K562 (cell line): ENCODE results near the gene ELP5. TPM values are rescaled to one million over a fixed set of nuclear protein-coding genes. Genes with fewer than 3 reads are reported as not detected.

Source experiments
- ATAC-seq: fragments of 200-7000 bp; cut with Tn5 transposase; 3 replicates; pipeline ENCODE4 v1.9.1; 2020; ENCODE audit warnings: moderate library complexity
- BruUV-seq: library from RNA; stranded (reverse); fragments of 400-500 nt; replicated peaks from 2 replicates; lab custom pipeline; 2021; lab: Mats Ljungman, UMichigan
- CTCF ChIA-PET: fragments of 300-600 bp; formaldehyde crosslinking; extraction: SDS; loops from one replicate; lab custom pipeline; 2021; ENCODE audit warnings: low intra/inter-chr PET ratio; lab: Yijun Ruan, JAX
- POLR2A ChIA-PET: fragments of 300-600, 350-650 bp; sonication (Branson Sonifier 250); formaldehyde crosslinking; extraction: SDS; loops from one replicate; lab custom pipeline; 2021; ENCODE audit warnings: antibody characterized with exemption, inconsistent platforms; lab: Yijun Ruan, JAX
- DNase-seq, 4 experiments: peaks; one replicate each; pipeline versions ENCODE4 v3.0.0 to v3.0.0-alpha.2; 2011 to 2018; ENCODE audit warnings: low spot score in 3 of 4, mixed read lengths in 3 of 4; ENCODE audit errors: extremely low read depth in 1 of 4
- FAIRE-seq: peaks from 2 replicates; lab custom pipeline; 2011; peaks lifted over from hg19 to GRCh38; lab: Jason Lieb, UNC
- H2AFZ ChIP-seq: 2 replicates; pipeline ENCODE4 v1.6.0; 2011; ENCODE audit warnings: low read depth, low read length, control low read depth, inconsistent platforms
- H3K27ac ChIP-seq: fragments of 200-600 bp; 3 replicates; pipeline ENCODE4 v1.8.0; 2011; ENCODE audit warnings: low read depth, mild to moderate bottlenecking, control low read depth, inconsistent platforms, low read length, moderate library complexity, mixed read lengths; ENCODE audit errors: extremely low read depth
- H3K27me3 ChIP-seq, 2 experiments: fragments of 300-600 bp in 1 of 2; 2 replicates in 1 of 2; 3 replicates in 1 of 2; pipeline versions ENCODE4 v1.6.0 to v1.8.0; 2011; ENCODE audit warnings: inconsistent platforms in 2 of 2, low read length in 2 of 2, mild to moderate bottlenecking in 1 of 2, mixed read lengths in 1 of 2, moderate library complexity in 1 of 2; ENCODE audit not compliant: control insufficient read depth in 2 of 2, insufficient read depth in 2 of 2
- H3K36me3 ChIP-seq: fragments of 300-600 bp; 3 replicates; pipeline ENCODE4 v1.8.0; 2011; ENCODE audit warnings: mild to moderate bottlenecking, low read length, inconsistent platforms; ENCODE audit not compliant: control insufficient read depth, insufficient read depth
- H3K4me1 ChIP-seq, 2 experiments: fragments of 200-600 bp in 1 of 2; replicated peaks in 1 of 2; 2 replicates in 1 of 2; 3 replicates in 1 of 2; pipeline versions ENCODE4 v1.5.1 to v1.8.0; 2011; ENCODE audit warnings: inconsistent platforms in 2 of 2, low read length in 2 of 2, mild to moderate bottlenecking in 1 of 2, mixed read lengths in 1 of 2, moderate library complexity in 1 of 2; ENCODE audit not compliant: control insufficient read depth in 2 of 2, insufficient read depth in 2 of 2
- H3K4me2 ChIP-seq: 2 replicates; pipeline ENCODE4 v1.6.1; 2011; ENCODE audit warnings: low read length, control low read depth, inconsistent platforms, mixed read lengths; ENCODE audit not compliant: insufficient read depth
- H3K4me3 ChIP-seq: fragments of 200-600 bp; sonication (generic), shearing (Covaris generic); 2 replicates; pipeline ENCODE4 v1.5.1; 2016; ENCODE audit warnings: control low read depth, inconsistent platforms
- H3K79me2 ChIP-seq: fragments of 200-600 bp; 3 replicates; pipeline ENCODE4 v1.8.0; 2011; ENCODE audit warnings: low read length, inconsistent platforms; ENCODE audit not compliant: control insufficient read depth, insufficient read depth
- H3K9ac ChIP-seq, 2 experiments: 2 replicates each; pipeline versions ENCODE4 v1.6.0 to v1.6.1; 2011; ENCODE audit warnings: low read depth in 2 of 2, low read length in 2 of 2, control low read depth in 1 of 2, inconsistent platforms in 1 of 2, mild to moderate bottlenecking in 1 of 2, mixed read lengths in 1 of 2; ENCODE audit not compliant: insufficient read depth in 1 of 2
- H3K9me1 ChIP-seq: one replicate; pipeline ENCODE4 v1.6.0; 2011; ENCODE audit warnings: inconsistent platforms, mild to moderate bottlenecking, low read length, moderate library complexity; ENCODE audit not compliant: control insufficient read depth, insufficient read depth
- H3K9me3 ChIP-seq: replicated peaks from 2 replicates; pipeline ENCODE4 v1.5.1; 2011; ENCODE audit warnings: low read depth, low read length, inconsistent platforms; ENCODE audit not compliant: control insufficient read depth, insufficient read depth
- H4K20me1 ChIP-seq: replicated peaks from 2 replicates; pipeline ENCODE4 v1.6.1; 2011; ENCODE audit warnings: low read length, inconsistent platforms, mixed read lengths; ENCODE audit not compliant: control insufficient read depth, insufficient read depth
- HMBOX1 ChIP-seq: sonication (generic); IDR thresholded peaks from 2 replicates; pipeline ENCODE4 v1.6.1; 2016
- MEIS2 ChIP-seq: fragments of 450-650 bp; IDR thresholded peaks from 2 replicates; pipeline ENCODE4 v1.6.1; 2014; ENCODE audit warnings: mild to moderate bottlenecking; ENCODE audit not compliant: partially characterized antibody
- PBX2 ChIP-seq, 2 experiments: IDR thresholded peaks in 1 of 2; conservative IDR thresholded peaks in 1 of 2; 2 replicates each; pipeline ENCODE4 v1.6.1; 2016; ENCODE audit warnings: low read depth in 2 of 2, mild to moderate bottlenecking in 1 of 2, missing compliant biosample characterization in 1 of 2, missing genetic modification characterization in 1 of 2, moderate library complexity in 1 of 2
- PKNOX1 ChIP-seq: fragments of 450-650 bp; IDR thresholded peaks from 2 replicates; pipeline ENCODE4 v1.6.1; 2016
- RNF219 ChIP-seq: fragments of 250-450 bp; sonication (Bioruptor Pico); IDR thresholded peaks from 2 replicates; pipeline ENCODE4 v1.5.0; 2022; ENCODE audit warnings: mild to moderate bottlenecking
- SRF ChIP-seq, 2 experiments: fragments of 250-450, 450-650 bp in 1 of 2; sonication (Bioruptor Pico) in 1 of 2; sonication (generic) in 1 of 2; formaldehyde crosslinking; IDR thresholded peaks; 2 replicates each; pipeline versions ENCODE4 v1.5.0 to v1.5.1; 2020 to 2022; ENCODE audit warnings: mild to moderate bottlenecking in 1 of 2, missing genetic modification reagents in 1 of 2
- ZNF140 ChIP-seq: fragments of 250-450 bp; sonication (Bioruptor Pico); IDR thresholded peaks from 2 replicates; pipeline ENCODE4 v1.8.0; 2021; ENCODE audit warnings: moderate library complexity, mild to moderate bottlenecking, inconsistent platforms
- ZNF395 ChIP-seq: fragments of 200-800 bp; sonication (Bioruptor generic); IDR thresholded peaks from 2 replicates; pipeline ENCODE4 v1.6.1; 2017; ENCODE audit warnings: missing genetic modification characterization, missing compliant biosample characterization
- WGBS: fragments of 100-300 bp; shearing (Covaris generic); methylation state at CpG from one replicate; pipeline ENCODE4 v1.1.6; 2016; ENCODE audit warnings: low coverage, mixed read lengths; ENCODE audit not compliant: insufficient coverage; ENCODE audit errors: missing lambda C conversion rate; 5-methylcytosine and 5-hydroxymethylcytosine counted together
- in situ Hi-C: fragments of 300-500 bp; cut with MboI; formaldehyde crosslinking; loops from 4 replicates; pipeline ENCODE4 v1.15.0; 2018; ENCODE audit warnings: inconsistent platforms, mixed read lengths
- intact Hi-C: fragments of 100-400 bp; cut with micrococcal nuclease; formaldehyde crosslinking; loops from 2 replicates; pipeline ENCODE4 v1.14.2; 2022
- polyA plus RNA-seq, 8 experiments: library from polyadenylated mRNA; depleted of rRNA in 4 of 8; stranded (reverse) in 5 of 8; unstranded in 3 of 8; fragments of >200 nt; fragmentation: Nextera tagmentation in 2 of 8; fragmentation: Illumina TruSeq in 1 of 8; extraction: Ambion mirVana in 2 of 8; extraction: Trizol in 1 of 8; gene quantifications; 2 replicates each; pipeline versions ENCODE4 v1.2.1 to v1.2.3, GENCODE V29; 2011 to 2014; ENCODE audit warnings: inconsistent platforms in 1 of 8, missing spikeins in 1 of 8
- total RNA-seq, 7 experiments: library from RNA; depleted of rRNA in 6 of 7; stranded (reverse); fragments of >200 nt in 6 of 7; fragmentation: Illumina TruSeq in 2 of 7; extraction: Trizol in 2 of 7; gene quantifications; 2 replicates each; pipeline versions ENCODE4 v1.2.1 to v1.2.3, GENCODE V29; 2011 to 2021; ENCODE audit warnings: low replicate concordance in 1 of 7

The ELP5 gene
- total and polyA plus RNA-seq, 9 of the 15 experiments (the other 6 are each of a cell fraction or from before 2014, with no cell fraction given), result 25.7 to 77.9 (median 52.9) TPM

- POLR2A ChIA-PET, result interaction anchor here (6.6 kb wide), 1 partner anchor 10 kb away, joined by 73 read pairs; the partner anchor contains the start of genes ACADVL and DLG4
- Histone ChIP-seq H3K9me1 (peaks cover 4% of the 10 kb centered on the region), H3K9me3 (no peaks in the 10 kb centered on the region), H3K4me3 (peak overlapping the region; percentile 73), H3K4me1 (peaks cover 25 to 30% of the 10 kb centered on the region in 2 experiments; a peak in 4 of 5 replicates), H2AFZ (no peak overlapping the region), H3K9ac (peak overlapping the region in 1 of 2 experiments; percentile 45; a peak in 3 of 4 replicates), H3K27ac (peak overlapping the region; percentile 46; the same call in 2 of the 3 replicates), H4K20me1 (peaks cover 7% of the 10 kb centered on the region), H3K79me2 (peaks cover 66% of the 10 kb centered on the region), H3K4me2 (peak overlapping the region; percentile 81), H3K36me3 (peaks cover 71% of the 10 kb centered on the region; the same call in 2 of the 3 replicates), H3K27me3 (no peaks in the 10 kb centered on the region)
- ATAC-seq (no peak), FAIRE-seq (peak; percentile 23), DNase-seq (no peak)
- CTCF ChIA-PET, result no interaction called here
- TF ChIP-seq SRF (CRISPR knock-in tag; IDR thresholded peaks at IDR 0.05) (peak; percentile 80 to 97; a peak in 3 of 4 replicates), RNF219 (no peak), HMBOX1 (0 out of 2 replicates have a peak, but pooled peaks have one; percentile 37), PBX2 (CRISPR knock-in tag; IDR thresholded peaks at IDR 0.05; ENCODE audit: low read depth) (no peak), PBX2 (tag; conservative IDR thresholded peaks at IDR 0.05; ENCODE audit: low read depth) (peak; percentile 83), PKNOX1 (peak; percentile 68), ZNF395 (0 out of 2 replicates have a peak, but pooled peaks have one; percentile 15), ZNF140 (CRISPR knock-in tag) (no peak), MEIS2 (peak; percentile 90)
- TSS peak; percentile 17 for BruUV-seq
- 13% methylated on average over 5 of the region's 5 CpGs for WGBS
- intact Hi-C loops, result no loop called here
- in situ Hi-C loops, result no loop called here
Measured at GRCh38 chr17:7232114-7232513, 19.9 kb upstream of the ELP5 start.
